ENCODE results near the gene CD9.

The CD9 gene

DNA sequence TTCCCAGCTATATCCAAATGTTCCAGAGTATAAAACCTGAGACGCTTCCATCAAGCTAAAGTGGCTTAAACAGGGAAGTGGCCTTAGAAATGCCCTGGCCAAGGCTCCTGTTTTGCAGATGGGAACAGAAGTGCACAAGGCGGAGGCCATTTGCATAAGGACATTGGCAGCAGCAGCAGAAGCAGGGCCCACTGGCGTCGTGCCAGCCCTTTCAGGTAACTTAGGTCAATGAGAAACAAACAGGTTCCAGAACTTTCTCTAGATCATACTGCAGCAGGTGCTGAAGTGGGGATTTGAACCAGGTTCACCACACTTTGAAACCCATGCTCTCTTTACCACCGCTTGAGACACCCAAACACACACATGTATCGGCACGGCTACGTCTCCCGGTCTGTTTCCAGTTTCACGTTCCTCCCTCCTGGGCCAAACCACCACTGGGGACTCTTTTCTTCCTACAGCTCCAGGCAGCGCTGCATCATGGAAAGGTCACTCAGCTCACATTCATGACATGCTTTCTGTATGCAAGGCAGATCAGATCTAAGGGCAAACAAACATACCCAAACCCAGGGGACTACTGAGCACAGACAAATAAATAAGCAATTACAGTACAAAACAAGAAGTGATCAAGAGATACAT, 64.3 kb downstream of the CD9 start:
- Histone ChIP-seq H3K4me3 (replicated peaks; ENCODE audit: insufficient read depth, low read length) (no peak overlapping the region), H3K27me3 (ENCODE audit: insufficient read depth, poor library complexity, severe bottlenecking) (no peaks in the 10 kb centered on the region), H3K27ac (replicated peaks) (no peak overlapping the region)
- TF ChIP-seq POLR2AphosphoS5 (IDR thresholded peaks at IDR 0.05; ENCODE audit: low read depth) (no peak), GABPA (IDR thresholded peaks at IDR 0.05; ENCODE audit: low read depth) (no peak), SPI1 (IDR thresholded peaks at IDR 0.05; ENCODE audit: borderline replicate concordance, low read depth) (no peak)
- TF ChIP-seq, protein P1, sequence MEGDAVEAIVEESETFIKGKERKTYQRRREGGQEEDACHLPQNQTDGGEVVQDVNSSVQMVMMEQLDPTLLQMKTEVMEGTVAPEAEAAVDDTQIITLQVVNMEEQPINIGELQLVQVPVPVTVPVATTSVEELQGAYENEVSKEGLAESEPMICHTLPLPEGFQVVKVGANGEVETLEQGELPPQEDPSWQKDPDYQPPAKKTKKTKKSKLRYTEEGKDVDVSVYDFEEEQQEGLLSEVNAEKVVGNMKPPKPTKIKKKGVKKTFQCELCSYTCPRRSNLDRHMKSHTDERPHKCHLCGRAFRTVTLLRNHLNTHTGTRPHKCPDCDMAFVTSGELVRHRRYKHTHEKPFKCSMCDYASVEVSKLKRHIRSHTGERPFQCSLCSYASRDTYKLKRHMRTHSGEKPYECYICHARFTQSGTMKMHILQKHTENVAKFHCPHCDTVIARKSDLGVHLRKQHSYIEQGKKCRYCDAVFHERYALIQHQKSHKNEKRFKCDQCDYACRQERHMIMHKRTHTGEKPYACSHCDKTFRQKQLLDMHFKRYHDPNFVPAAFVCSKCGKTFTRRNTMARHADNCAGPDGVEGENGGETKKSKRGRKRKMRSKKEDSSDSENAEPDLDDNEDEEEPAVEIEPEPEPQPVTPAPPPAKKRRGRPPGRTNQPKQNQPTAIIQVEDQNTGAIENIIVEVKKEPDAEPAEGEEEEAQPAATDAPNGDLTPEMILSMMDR (IDR thresholded peaks at IDR 0.05; ENCODE audit: insufficient read depth, low read length): no peak
- TF ChIP-seq, protein P2, sequence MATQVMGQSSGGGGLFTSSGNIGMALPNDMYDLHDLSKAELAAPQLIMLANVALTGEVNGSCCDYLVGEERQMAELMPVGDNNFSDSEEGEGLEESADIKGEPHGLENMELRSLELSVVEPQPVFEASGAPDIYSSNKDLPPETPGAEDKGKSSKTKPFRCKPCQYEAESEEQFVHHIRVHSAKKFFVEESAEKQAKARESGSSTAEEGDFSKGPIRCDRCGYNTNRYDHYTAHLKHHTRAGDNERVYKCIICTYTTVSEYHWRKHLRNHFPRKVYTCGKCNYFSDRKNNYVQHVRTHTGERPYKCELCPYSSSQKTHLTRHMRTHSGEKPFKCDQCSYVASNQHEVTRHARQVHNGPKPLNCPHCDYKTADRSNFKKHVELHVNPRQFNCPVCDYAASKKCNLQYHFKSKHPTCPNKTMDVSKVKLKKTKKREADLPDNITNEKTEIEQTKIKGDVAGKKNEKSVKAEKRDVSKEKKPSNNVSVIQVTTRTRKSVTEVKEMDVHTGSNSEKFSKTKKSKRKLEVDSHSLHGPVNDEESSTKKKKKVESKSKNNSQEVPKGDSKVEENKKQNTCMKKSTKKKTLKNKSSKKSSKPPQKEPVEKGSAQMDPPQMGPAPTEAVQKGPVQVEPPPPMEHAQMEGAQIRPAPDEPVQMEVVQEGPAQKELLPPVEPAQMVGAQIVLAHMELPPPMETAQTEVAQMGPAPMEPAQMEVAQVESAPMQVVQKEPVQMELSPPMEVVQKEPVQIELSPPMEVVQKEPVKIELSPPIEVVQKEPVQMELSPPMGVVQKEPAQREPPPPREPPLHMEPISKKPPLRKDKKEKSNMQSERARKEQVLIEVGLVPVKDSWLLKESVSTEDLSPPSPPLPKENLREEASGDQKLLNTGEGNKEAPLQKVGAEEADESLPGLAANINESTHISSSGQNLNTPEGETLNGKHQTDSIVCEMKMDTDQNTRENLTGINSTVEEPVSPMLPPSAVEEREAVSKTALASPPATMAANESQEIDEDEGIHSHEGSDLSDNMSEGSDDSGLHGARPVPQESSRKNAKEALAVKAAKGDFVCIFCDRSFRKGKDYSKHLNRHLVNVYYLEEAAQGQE (IDR thresholded peaks at IDR 0.05; ENCODE audit: insufficient replicate concordance, low read depth): no peak
- no peak for DNase-seq (ENCODE audit: low read depth in 1 of 2, low spot score in 1 of 2)

DNA sequence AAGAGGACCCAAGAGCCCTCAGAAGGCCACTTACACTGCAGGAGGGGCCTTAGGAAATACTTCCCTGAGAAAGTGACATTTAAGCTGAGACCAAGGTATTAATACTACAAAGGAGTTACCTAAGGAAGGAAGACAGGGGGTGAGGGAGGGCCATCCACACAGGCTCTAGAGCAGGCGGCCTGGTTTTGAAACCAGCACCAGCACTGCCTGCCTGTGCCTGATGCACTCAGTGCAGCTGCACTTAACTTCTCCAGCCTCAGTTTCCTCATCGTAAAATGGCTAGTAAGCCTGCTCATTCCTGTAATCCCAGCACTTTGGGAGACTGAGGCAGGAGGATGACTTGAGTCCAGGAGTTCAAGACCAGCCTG, 64.8 kb downstream of the CD9 start:
- H3K27ac ChIP-seq (replicated peaks): no peak overlapping the region
- DNase-seq (ENCODE audit: low read depth in 1 of 2, low spot score in 1 of 2): no peak
- H3K4me3 ChIP-seq (replicated peaks; ENCODE audit: insufficient read depth, low read length): no peak overlapping the region
- H3K27me3 ChIP-seq (ENCODE audit: insufficient read depth, poor library complexity, severe bottlenecking): no peaks in the 10 kb centered on the region
- TF ChIP-seq POLR2AphosphoS5 (IDR thresholded peaks at IDR 0.05; ENCODE audit: low read depth) (no peak), GABPA (IDR thresholded peaks at IDR 0.05; ENCODE audit: low read depth) (no peak), SPI1 (IDR thresholded peaks at IDR 0.05; ENCODE audit: borderline replicate concordance, low read depth) (no peak)
- TF ChIP-seq, protein P2 (IDR thresholded peaks at IDR 0.05; ENCODE audit: insufficient replicate concordance, low read depth): no peak
- TF ChIP-seq, protein P1 (IDR thresholded peaks at IDR 0.05; ENCODE audit: insufficient read depth, low read length): no peak

DNA sequence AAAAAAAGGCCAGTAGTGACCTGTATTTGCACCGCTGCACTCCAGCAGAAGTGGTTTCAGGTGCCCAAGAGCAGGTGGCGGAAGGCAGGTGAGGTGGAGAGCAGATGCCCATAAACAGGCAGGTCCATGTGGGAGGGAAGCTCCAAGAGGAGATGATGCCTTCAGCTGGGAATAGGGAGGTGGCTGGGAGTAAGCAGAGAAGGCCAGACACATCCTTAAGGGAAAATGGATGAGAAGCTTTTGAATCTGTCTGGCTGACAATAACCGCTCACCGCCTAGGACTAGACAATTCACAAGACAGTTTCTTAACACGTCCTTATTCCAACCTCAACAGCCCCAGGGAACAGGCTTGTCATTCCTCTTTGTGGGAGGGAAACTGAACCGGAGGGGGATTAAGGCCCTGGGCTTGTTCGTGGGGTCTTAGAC, 66.4 kb downstream of the CD9 start:
- no peak for DNase-seq (ENCODE audit: low read depth in 1 of 2, low spot score in 1 of 2)
- Histone ChIP-seq H3K27me3 (ENCODE audit: insufficient read depth, poor library complexity, severe bottlenecking) (no peaks in the 10 kb centered on the region), H3K4me3 (replicated peaks; ENCODE audit: insufficient read depth, low read length) (no peak overlapping the region), H3K27ac (replicated peaks) (no peak overlapping the region)
- TF ChIP-seq, protein P2 (IDR thresholded peaks at IDR 0.05; ENCODE audit: insufficient replicate concordance, low read depth): no peak
- TF ChIP-seq POLR2AphosphoS5 (IDR thresholded peaks at IDR 0.05; ENCODE audit: low read depth) (no peak), SPI1 (IDR thresholded peaks at IDR 0.05; ENCODE audit: borderline replicate concordance, low read depth) (no peak), GABPA (IDR thresholded peaks at IDR 0.05; ENCODE audit: low read depth) (no peak)

Data from HL-60 (cell line).